ENCODE results near the gene PARP9. TPM values are rescaled to one million over a fixed set of nuclear protein-coding genes. Genes with fewer than 3 reads are reported as not detected.
A peak's percentile ranks its signal among the peaks of the same experiment; 100 is the strongest.

The PARP9 gene
- total and polyA plus RNA-seq, 10 of the 15 experiments (the other 5 are each of a cell fraction or from before 2014, with no cell fraction given): 34.0 to 122 (median 46.1) TPM

DNA sequence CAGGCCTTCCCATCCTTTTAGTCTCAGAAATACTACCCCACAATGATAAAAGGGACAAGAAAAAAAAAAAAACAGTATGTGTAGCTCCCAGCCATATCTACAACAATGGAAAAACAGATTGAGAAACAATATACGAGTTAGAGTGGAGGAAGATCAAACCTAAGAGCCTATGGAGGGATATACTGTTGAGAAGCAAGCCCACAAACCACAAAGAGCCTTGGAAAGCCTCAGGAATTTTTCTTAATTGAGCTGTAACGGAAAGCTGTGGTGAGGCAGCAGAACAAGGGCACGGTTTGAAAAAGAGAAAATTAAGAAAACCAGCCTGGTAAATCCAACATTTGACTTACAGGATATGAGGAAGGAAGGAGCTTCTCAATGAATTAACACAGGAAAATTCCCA, 70.8 kb downstream of the PARP9 start (continued):
- TF ChIP-seq, protein P1, sequence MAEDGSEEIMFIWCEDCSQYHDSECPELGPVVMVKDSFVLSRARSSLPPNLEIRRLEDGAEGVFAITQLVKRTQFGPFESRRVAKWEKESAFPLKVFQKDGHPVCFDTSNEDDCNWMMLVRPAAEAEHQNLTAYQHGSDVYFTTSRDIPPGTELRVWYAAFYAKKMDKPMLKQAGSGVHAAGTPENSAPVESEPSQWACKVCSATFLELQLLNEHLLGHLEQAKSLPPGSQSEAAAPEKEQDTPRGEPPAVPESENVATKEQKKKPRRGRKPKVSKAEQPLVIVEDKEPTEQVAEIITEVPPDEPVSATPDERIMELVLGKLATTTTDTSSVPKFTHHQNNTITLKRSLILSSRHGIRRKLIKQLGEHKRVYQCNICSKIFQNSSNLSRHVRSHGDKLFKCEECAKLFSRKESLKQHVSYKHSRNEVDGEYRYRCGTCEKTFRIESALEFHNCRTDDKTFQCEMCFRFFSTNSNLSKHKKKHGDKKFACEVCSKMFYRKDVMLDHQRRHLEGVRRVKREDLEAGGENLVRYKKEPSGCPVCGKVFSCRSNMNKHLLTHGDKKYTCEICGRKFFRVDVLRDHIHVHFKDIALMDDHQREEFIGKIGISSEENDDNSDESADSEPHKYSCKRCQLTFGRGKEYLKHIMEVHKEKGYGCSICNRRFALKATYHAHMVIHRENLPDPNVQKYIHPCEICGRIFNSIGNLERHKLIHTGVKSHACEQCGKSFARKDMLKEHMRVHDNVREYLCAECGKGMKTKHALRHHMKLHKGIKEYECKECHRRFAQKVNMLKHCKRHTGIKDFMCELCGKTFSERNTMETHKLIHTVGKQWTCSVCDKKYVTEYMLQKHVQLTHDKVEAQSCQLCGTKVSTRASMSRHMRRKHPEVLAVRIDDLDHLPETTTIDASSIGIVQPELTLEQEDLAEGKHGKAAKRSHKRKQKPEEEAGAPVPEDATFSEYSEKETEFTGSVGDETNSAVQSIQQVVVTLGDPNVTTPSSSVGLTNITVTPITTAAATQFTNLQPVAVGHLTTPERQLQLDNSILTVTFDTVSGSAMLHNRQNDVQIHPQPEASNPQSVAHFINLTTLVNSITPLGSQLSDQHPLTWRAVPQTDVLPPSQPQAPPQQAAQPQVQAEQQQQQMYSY (CRISPR knock-in tag; IDR thresholded peaks at IDR 0.05): no peak
- TF ChIP-seq, protein P2, sequence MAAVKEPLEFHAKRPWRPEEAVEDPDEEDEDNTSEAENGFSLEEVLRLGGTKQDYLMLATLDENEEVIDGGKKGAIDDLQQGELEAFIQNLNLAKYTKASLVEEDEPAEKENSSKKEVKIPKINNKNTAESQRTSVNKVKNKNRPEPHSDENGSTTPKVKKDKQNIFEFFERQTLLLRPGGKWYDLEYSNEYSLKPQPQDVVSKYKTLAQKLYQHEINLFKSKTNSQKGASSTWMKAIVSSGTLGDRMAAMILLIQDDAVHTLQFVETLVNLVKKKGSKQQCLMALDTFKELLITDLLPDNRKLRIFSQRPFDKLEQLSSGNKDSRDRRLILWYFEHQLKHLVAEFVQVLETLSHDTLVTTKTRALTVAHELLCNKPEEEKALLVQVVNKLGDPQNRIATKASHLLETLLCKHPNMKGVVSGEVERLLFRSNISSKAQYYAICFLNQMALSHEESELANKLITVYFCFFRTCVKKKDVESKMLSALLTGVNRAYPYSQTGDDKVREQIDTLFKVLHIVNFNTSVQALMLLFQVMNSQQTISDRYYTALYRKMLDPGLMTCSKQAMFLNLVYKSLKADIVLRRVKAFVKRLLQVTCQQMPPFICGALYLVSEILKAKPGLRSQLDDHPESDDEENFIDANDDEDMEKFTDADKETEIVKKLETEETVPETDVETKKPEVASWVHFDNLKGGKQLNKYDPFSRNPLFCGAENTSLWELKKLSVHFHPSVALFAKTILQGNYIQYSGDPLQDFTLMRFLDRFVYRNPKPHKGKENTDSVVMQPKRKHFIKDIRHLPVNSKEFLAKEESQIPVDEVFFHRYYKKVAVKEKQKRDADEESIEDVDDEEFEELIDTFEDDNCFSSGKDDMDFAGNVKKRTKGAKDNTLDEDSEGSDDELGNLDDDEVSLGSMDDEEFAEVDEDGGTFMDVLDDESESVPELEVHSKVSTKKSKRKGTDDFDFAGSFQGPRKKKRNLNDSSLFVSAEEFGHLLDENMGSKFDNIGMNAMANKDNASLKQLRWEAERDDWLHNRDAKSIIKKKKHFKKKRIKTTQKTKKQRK (IDR thresholded peaks at IDR 0.05; ENCODE audit: low read depth, low read length): no peak

DNA sequence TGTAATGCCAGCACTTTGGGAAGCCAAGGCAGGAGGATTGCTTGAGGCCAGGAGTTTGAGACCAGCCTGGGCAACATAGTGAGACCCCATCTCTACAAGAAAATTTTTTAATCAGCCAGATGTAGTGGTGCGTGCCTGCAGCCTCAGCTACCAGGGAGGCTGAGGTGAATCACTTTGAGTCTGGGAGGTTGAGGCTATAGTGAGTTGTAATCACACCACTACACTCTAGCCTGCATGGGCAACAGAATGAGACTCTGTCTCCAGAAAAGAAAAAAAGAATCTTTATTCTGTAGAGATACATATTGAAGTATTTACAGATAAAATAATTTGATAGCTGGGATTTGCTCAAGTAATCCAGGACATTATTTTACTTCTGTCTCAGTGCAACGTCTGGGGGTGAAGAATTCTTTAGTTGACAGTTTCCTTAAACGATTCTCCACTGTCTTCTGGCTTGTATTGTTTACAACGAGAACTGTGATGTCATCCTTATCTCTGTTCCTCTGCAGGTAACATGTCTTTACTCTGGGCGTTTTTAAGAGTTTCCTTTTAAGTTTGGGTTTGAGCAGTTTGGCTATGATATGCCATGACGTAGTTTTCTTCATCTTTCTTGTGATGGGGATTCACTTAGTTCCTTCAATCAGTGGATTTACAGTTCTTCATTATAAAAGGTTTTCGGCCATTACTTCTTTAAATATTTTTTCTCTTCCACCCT, 75.7 kb downstream of the PARP9 start:
- Histone ChIP-seq H2AFZ (ENCODE audit: control insufficient read depth, low read depth, low read length) (no peak overlapping the region), H3K4me1 (ENCODE audit: control insufficient read depth, insufficient read depth, low read length) (no peaks in the 10 kb centered on the region; the same call in 1 of the 2 replicates), H3K9me3 (replicated peaks; ENCODE audit: control insufficient read depth, insufficient read depth, low read length) (no peaks in the 10 kb centered on the region), H3K27ac (ENCODE audit: control insufficient read depth, insufficient read depth) (no peak overlapping the region), H3K4me2 (ENCODE audit: control insufficient read depth, insufficient read depth) (no peak overlapping the region), H3K79me2 (ENCODE audit: control insufficient read depth, insufficient read depth, low read length) (peaks cover 7% of the 10 kb centered on the region), H3K36me3 (ENCODE audit: control insufficient read depth in 2 of 2, insufficient read depth in 2 of 2, low read length in 1 of 2) (peaks cover 2 to 16% of the 10 kb centered on the region in 2 experiments; a peak in 3 of 4 replicates), H3K9ac (ENCODE audit: control insufficient read depth, insufficient read depth, low read length) (no peak overlapping the region), H3K4me3 (no peak overlapping the region), H4K20me1 (ENCODE audit: control insufficient read depth, insufficient read depth) (no peaks in the 10 kb centered on the region), H3K27me3 (replicated peaks in 1 of 2; ENCODE audit: control insufficient read depth in 2 of 2, insufficient read depth in 2 of 2, low read length in 1 of 2) (no peaks in the 10 kb centered on the region)
- ATAC-seq: no peak; the same call in 2 of the 3 replicates
- FAIRE-seq: no peak
- in situ Hi-C loops (cut with MboI): no loop called here
- WGBS (ENCODE audit: insufficient coverage, insufficient replicate concordance, low lambda C conversion rate, missing lambda C conversion rate): 80% methylated on average over 7 of the region's 7 CpGs
- CTCF ChIA-PET: no interaction called here
- TSS peak; percentile 36 for BruUV-seq (replicated peaks)
- SMC1A ChIA-PET (ENCODE audit: uncharacterized antibody, unreplicated experiment): interaction anchor here (1.3 to 10.1 kb wide), 4 partner anchors 20 to 86 kb away, joined by 3 to 59 read pairs (median 4); partner anchors contain the start of gene WDR5B
- RAD21 ChIA-PET (ENCODE audit: unreplicated experiment): interaction anchor here (1.4 kb wide), 1 partner anchor 20 kb away, joined by 3 read pairs; no protein-coding TSS in a partner anchor
- POLR2A ChIA-PET: interaction anchor here (0.6 to 1.1 kb wide), 4 partner anchors 8 to 115 kb away, joined by 3 to 9 read pairs (median 3); no protein-coding TSS in a partner anchor
- no peak for DNase-seq (ENCODE audit: low read depth, low spot score)
- intact Hi-C loops (cut with micrococcal nuclease; ENCODE audit: unreplicated experiment): no loop called here
- no peak for TF ChIP-seq SREBF2 (IDR thresholded peaks at IDR 0.05; ENCODE audit: low read length)
- no peak for TF ChIP-seq HDAC6 (IDR thresholded peaks at IDR 0.05; ENCODE audit: unreplicated experiment)
- no peak for TF ChIP-seq NFYB (IDR thresholded peaks at IDR 0.05; ENCODE audit: insufficient read depth, low read depth, low read length)
- TF ChIP-seq ELK1 (IDR thresholded peaks at IDR 0.05; ENCODE audit: low read depth, low read length): no peak
- TF ChIP-seq NBN (IDR thresholded peaks at IDR 0.05): no peak
- TF ChIP-seq KLF5 (IDR thresholded peaks at IDR 0.05; ENCODE audit: partially characterized antibody): no peak
- no peak for TF ChIP-seq CREM (IDR thresholded peaks at IDR 0.05; ENCODE audit: low read depth)
- no peak for TF ChIP-seq TCF3 (IDR thresholded peaks at IDR 0.05; ENCODE audit: borderline replicate concordance, insufficient read depth, low read depth, low read length)
- TF ChIP-seq RAD21 (IDR thresholded peaks at IDR 0.05; ENCODE audit: insufficient read depth, low read depth, low read length): no peak
- no peak for TF ChIP-seq STAT3 (IDR thresholded peaks at IDR 0.05; ENCODE audit: low read depth, low read length)

All from GM12878 (cell line).